Measurements from ENCODE around the gene DHRS7. TPM values are rescaled to one million over a fixed set of nuclear protein-coding genes. Genes with fewer than 3 reads are reported as not detected.

DHRS7 gene
- total RNA-seq, 1 donor from 2014 or later: 69.3 TPM

DNA sequence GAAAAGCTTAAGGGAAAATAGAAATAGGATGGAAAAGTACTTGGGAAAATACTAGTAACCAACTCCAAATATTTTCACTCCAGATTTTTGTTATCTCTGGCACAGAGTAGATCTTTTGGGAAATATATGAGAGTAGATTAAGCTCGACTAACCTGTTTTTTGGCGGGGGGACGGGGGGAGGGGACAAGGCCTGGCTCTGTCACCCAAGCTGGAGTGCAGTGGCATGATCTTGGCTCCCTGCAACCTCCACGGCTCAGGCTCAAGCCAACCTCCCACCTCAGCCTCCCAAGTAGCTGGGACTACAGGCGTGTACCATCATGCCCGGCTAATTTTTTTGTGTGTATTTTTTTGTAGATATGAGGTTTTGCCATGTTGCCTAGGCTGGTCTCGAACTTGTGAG lies 4.8 kb downstream of the DHRS7 start:
- H3K4me1 ChIP-seq: peaks cover 26% of the 10 kb centered on the region
- no peak overlapping the region for H3K27ac ChIP-seq
- TF ChIP-seq, protein P1, sequence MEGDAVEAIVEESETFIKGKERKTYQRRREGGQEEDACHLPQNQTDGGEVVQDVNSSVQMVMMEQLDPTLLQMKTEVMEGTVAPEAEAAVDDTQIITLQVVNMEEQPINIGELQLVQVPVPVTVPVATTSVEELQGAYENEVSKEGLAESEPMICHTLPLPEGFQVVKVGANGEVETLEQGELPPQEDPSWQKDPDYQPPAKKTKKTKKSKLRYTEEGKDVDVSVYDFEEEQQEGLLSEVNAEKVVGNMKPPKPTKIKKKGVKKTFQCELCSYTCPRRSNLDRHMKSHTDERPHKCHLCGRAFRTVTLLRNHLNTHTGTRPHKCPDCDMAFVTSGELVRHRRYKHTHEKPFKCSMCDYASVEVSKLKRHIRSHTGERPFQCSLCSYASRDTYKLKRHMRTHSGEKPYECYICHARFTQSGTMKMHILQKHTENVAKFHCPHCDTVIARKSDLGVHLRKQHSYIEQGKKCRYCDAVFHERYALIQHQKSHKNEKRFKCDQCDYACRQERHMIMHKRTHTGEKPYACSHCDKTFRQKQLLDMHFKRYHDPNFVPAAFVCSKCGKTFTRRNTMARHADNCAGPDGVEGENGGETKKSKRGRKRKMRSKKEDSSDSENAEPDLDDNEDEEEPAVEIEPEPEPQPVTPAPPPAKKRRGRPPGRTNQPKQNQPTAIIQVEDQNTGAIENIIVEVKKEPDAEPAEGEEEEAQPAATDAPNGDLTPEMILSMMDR (IDR thresholded peaks at IDR 0.05): no peak
- intact Hi-C loops (cut with DNase I): loop anchor here (10.0 kb wide), 1 partner anchor 66 kb away; the partner anchor contains the start of gene PCNX4
- H3K4me3 ChIP-seq: no peak overlapping the region
- ATAC-seq: no peak
- no peak for DNase-seq
- no peaks in the 10 kb centered on the region for H3K36me3 ChIP-seq
- H3K9me3 ChIP-seq: no peaks in the 10 kb centered on the region
- no peaks in the 10 kb centered on the region for H3K27me3 ChIP-seq

DNA sequence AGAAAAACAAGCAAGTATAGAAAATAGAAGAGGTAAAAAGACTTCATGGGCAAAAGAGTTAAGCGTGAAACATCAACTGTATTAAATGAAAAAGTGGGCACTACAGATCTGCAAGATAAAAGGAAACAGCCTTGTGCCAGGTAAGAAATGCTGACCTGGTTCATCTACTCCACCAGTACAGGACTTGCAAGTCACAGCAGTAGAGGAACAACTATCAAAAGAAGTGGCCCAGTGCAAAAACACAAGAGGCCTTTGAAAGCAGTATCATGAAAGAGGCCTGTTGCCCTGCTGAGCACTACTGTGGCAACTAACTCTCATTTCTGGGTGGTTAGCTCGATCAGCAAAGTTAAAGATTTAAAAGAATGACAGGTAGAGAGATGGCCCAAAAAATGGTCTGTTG lies 10.5 kb downstream of the DHRS7 start:
- DNase-seq (no peak), ATAC-seq (peak; percentile 20)
- intact Hi-C loops (cut with DNase I): no loop called here
- Histone ChIP-seq H3K27ac (peak overlapping the region; percentile 11), H3K36me3 (peaks cover 10% of the 10 kb centered on the region), H3K4me3 (no peak overlapping the region), H3K9me3 (no peaks in the 10 kb centered on the region), H3K4me1 (peaks cover 23% of the 10 kb centered on the region), H3K27me3 (no peaks in the 10 kb centered on the region)
- TF ChIP-seq, protein P1 (IDR thresholded peaks at IDR 0.05): no peak

DNA sequence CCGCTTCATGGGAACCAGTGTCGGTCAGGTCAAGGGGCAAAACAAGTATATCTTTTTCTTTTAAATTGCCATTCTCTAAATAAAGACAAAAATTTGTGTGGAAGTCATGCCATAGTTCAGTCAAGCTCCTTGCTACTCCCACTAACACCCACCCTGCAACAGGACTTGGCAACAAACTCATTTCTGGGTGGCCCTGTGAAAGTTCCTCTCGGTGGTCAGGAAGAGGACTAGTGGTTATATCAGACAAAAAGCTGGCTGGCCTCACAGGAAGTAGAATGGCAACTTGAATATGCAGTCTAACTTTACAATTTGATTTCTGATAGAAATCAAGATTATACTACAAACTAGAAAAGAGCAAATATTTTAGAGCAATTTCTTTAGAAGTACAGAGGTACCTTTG lies 11.2 kb downstream of the DHRS7 start:
- ATAC-seq: peak; percentile 45
- DNase-seq: no peak
- intact Hi-C loops (cut with DNase I): no loop called here

DNA sequence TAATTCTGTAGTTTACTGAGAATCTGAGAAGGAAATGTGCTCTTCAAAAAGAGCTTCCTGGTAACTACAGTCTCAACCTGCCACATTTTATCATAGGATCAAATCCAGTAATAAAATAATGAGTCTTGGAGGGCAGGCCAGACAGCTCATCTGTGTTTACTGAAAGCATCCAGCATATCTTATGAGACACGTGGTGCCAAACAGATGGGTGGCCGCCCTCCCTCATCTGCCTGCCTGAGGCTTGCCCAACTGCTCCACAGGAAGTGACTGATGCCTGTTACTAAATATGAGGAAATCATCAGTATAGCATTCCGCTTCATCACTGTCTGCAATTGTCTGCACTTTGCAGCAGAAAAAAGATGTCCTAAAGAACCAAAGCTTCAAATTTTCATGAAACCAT lies 13.5 kb downstream of the DHRS7 start:
- TF ChIP-seq, protein P1 (IDR thresholded peaks at IDR 0.05): no peak
- peak overlapping the region; percentile 59 for H3K27ac ChIP-seq
- no peaks in the 10 kb centered on the region for H3K9me3 ChIP-seq
- H3K27me3 ChIP-seq: no peaks in the 10 kb centered on the region
- ATAC-seq (peak; percentile 98), DNase-seq (peak; percentile 79)
- intact Hi-C loops (cut with DNase I): no loop called here
- peaks cover 19% of the 10 kb centered on the region for H3K4me1 ChIP-seq
- peaks cover 31% of the 10 kb centered on the region for H3K36me3 ChIP-seq
- no peak overlapping the region for H3K4me3 ChIP-seq

More for the DNA sequence above, 11.2 kb downstream of the DHRS7 start:
- H3K36me3 ChIP-seq: peaks cover 17% of the 10 kb centered on the region
- no peak overlapping the region for H3K4me3 ChIP-seq
- TF ChIP-seq, protein P1 (IDR thresholded peaks at IDR 0.05): no peak
- H3K27ac ChIP-seq: no peak overlapping the region
- no peaks in the 10 kb centered on the region for H3K9me3 ChIP-seq
- peaks cover 23% of the 10 kb centered on the region for H3K4me1 ChIP-seq
- no peaks in the 10 kb centered on the region for H3K27me3 ChIP-seq

DNA sequence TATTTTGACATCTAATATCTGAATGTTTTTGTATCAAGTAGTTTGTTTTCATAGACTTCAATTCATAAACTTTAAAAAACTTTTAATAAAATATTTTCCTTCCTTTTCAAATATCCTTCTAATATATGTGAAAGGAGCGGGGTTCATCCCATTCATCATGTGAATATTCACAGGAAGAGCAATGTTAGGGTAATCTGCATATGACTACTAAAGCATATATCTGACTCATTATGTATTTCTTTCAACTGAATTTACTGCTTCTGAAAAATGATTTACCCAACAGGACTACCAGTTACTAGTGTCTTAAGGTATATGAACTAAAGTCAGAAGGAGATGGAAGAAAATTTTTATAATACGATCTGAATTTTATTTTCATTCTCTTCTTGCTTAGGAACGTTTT lies 30.5 kb downstream of the DHRS7 start:
- H3K27me3 ChIP-seq: no peaks in the 10 kb centered on the region
- ATAC-seq (no peak), DNase-seq (no peak)
- intact Hi-C loops (cut with DNase I): no loop called here
- H3K9me3 ChIP-seq: no peaks in the 10 kb centered on the region
- no peaks in the 10 kb centered on the region for H3K4me1 ChIP-seq
- no peaks in the 10 kb centered on the region for H3K36me3 ChIP-seq
- no peak overlapping the region for H3K27ac ChIP-seq
- TF ChIP-seq, protein P1 (IDR thresholded peaks at IDR 0.05): no peak
- H3K4me3 ChIP-seq: no peak overlapping the region

DNA sequence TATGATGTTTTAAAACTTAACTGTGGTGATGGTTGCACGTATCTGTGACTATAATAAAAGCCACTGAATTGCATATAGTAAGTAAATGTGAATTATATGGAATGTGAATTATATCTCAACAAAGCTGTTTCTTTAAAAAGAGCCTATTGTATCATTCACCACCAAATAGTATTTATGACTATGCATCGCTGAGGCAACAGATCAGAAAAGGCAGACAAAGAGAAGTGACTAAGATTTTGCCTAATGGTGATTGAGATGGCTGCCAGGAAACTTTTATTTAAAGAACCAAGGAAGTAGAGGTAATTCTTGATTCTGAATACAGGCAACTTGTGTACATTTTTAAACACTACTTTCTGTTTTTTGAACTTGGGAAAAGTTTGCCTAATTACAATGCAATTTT lies 31.7 kb downstream of the DHRS7 start:
- Histone ChIP-seq H3K27ac (no peak overlapping the region), H3K4me3 (no peak overlapping the region), H3K9me3 (no peaks in the 10 kb centered on the region), H3K4me1 (no peaks in the 10 kb centered on the region), H3K36me3 (no peaks in the 10 kb centered on the region), H3K27me3 (no peaks in the 10 kb centered on the region)
- ATAC-seq (no peak), DNase-seq (no peak)
- intact Hi-C loops (cut with DNase I): no loop called here
- TF ChIP-seq, protein P1 (IDR thresholded peaks at IDR 0.05): no peak
